ENCODE data around the gene MYH13. TPM values are rescaled to one million over a fixed set of nuclear protein-coding genes. Genes with fewer than 3 reads are reported as not detected.

The MYH13 gene
- total RNA-seq, 3 donors from 2014 or later (not counting 1 experiment from before 2014, with no cell fraction given): not detected

DNA sequence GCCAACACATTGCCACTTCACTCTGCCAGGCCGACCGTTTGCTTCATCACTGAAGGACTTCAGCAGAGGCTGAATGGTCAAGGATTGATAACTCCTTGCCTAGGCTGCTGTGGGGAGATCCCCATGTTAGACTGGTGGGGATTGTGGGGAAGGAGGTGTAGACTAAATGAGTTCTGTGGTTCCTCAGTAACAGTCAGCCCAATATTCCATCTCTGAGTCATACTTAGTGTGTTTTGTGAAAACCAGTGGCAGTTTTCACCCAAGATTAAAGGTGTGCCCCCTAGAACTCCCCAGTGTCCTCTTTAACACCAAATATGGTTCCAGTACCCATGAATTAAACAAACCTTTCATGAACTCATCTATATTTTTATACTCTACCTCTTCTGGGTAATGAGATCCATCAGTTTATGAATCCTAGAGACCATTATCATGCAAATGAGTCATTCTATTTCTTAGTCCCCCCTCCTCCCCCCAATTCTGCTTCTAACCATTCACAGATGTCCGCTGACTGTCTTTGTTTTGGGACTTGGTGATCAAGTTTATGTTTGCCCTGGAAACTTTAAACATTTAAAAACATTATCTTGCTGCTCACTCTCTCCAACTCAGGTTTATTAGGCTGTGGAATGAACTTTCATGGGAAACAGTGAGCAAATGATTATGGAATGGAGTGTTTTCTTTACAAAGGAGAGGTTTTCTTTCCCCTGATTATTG lies 107.6 kb downstream of the MYH13 start:
- Histone ChIP-seq H3K27me3 (ENCODE audit: control insufficient read depth, insufficient read depth, low read length) (no peaks in the 10 kb centered on the region), H3K4me3 (ENCODE audit: low read length) (no peak overlapping the region), H3K27ac (ENCODE audit: low read length) (no peak overlapping the region), H3K36me3 (ENCODE audit: control insufficient read depth, insufficient read depth, low read length) (no peaks in the 10 kb centered on the region), H3K9me3 (ENCODE audit: control insufficient read depth, insufficient read depth, low read length) (no peaks in the 10 kb centered on the region), H3K4me1 (ENCODE audit: control insufficient read depth, insufficient read depth, low read length) (no peaks in the 10 kb centered on the region)
- no peak for ATAC-seq
- Mint-ChIP-seq H3K4me1 (no peaks in the 10 kb centered on the region), H3K4me3 (no peak overlapping the region), H3K36me3 (no peaks in the 10 kb centered on the region), H3K9me3 (no peaks in the 10 kb centered on the region), H3K27me3 (ENCODE audit: low read depth in 2 of 2) (peaks cover 5 to 24% of the 10 kb centered on the region in 2 donors), H3K27ac (no peak overlapping the region)
- intact Hi-C loops (cut with micrococcal nuclease): no loop called here
- no peak for DNase-seq
- WGBS (ENCODE audit: insufficient coverage): 84% methylated on average over 3 of the region's 3 CpGs
- TF ChIP-seq, protein P1, sequence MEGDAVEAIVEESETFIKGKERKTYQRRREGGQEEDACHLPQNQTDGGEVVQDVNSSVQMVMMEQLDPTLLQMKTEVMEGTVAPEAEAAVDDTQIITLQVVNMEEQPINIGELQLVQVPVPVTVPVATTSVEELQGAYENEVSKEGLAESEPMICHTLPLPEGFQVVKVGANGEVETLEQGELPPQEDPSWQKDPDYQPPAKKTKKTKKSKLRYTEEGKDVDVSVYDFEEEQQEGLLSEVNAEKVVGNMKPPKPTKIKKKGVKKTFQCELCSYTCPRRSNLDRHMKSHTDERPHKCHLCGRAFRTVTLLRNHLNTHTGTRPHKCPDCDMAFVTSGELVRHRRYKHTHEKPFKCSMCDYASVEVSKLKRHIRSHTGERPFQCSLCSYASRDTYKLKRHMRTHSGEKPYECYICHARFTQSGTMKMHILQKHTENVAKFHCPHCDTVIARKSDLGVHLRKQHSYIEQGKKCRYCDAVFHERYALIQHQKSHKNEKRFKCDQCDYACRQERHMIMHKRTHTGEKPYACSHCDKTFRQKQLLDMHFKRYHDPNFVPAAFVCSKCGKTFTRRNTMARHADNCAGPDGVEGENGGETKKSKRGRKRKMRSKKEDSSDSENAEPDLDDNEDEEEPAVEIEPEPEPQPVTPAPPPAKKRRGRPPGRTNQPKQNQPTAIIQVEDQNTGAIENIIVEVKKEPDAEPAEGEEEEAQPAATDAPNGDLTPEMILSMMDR (IDR thresholded peaks at IDR 0.05): no peak

- intact Hi-C loops (cut with micrococcal nuclease): no loop called here
- Histone ChIP-seq H3K4me1 (ENCODE audit: control insufficient read depth, insufficient read depth, low read length) (no peaks in the 10 kb centered on the region), H3K36me3 (ENCODE audit: control insufficient read depth, insufficient read depth, low read length) (no peaks in the 10 kb centered on the region), H3K9me3 (ENCODE audit: control insufficient read depth, insufficient read depth, low read length) (no peaks in the 10 kb centered on the region), H3K27me3 (ENCODE audit: control insufficient read depth, insufficient read depth, low read length) (no peaks in the 10 kb centered on the region), H3K4me3 (ENCODE audit: low read length) (no peak overlapping the region), H3K27ac (ENCODE audit: low read length) (no peak overlapping the region)
- WGBS (ENCODE audit: insufficient coverage): no CpG with 5 or more reads among the region's 2 CpGs
- peaks cover 7 to 20% of the 10 kb centered on the region in 2 donors for H3K27me3 Mint-ChIP-seq (ENCODE audit: low read depth in 2 of 2)
- no peak overlapping the region for H3K27ac Mint-ChIP-seq
- H3K9me3 Mint-ChIP-seq: no peaks in the 10 kb centered on the region
- H3K4me3 Mint-ChIP-seq: no peak overlapping the region
- DNase-seq (no peak), ATAC-seq (no peak)
- no peaks in the 10 kb centered on the region for H3K4me1 Mint-ChIP-seq
- TF ChIP-seq, protein P1 (IDR thresholded peaks at IDR 0.05): no peak
- no peaks in the 10 kb centered on the region for H3K36me3 Mint-ChIP-seq
Measured at GRCh38 chr17:10264051-10264450, 108.8 kb downstream of the MYH13 start.

DNA sequence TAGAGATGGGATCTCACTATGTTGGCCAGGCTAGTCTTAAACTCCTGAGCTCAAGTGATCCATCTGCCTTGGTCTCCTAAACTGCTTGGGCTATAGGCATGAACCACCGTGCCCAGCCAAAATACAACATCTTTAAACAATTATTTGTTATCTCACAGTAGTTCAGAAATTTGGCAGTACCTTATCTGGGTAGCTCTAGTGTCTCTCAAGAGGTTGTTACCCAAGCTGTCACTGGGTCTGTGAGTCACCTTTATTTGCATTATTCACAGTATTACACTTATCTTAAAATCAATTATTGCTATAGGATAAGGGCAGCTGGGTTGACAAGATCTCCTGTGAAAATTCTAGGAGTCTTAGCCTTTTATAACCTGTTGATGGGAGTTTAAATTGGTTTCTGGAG lies 110.4 kb downstream of the MYH13 start:
- TF ChIP-seq, protein P1 (IDR thresholded peaks at IDR 0.05): no peak
- ATAC-seq: no peak
- Histone ChIP-seq H3K9me3 (ENCODE audit: control insufficient read depth, insufficient read depth, low read length) (no peaks in the 10 kb centered on the region), H3K36me3 (ENCODE audit: control insufficient read depth, insufficient read depth, low read length) (no peaks in the 10 kb centered on the region), H3K4me3 (ENCODE audit: low read length) (no peak overlapping the region), H3K27ac (ENCODE audit: low read length) (no peak overlapping the region), H3K27me3 (ENCODE audit: control insufficient read depth, insufficient read depth, low read length) (no peaks in the 10 kb centered on the region), H3K4me1 (ENCODE audit: control insufficient read depth, insufficient read depth, low read length) (no peaks in the 10 kb centered on the region)
- no peak for DNase-seq
- peaks cover 18 to 19% of the 10 kb centered on the region in 2 donors for H3K27me3 Mint-ChIP-seq (ENCODE audit: low read depth in 2 of 2)
- H3K36me3 Mint-ChIP-seq: no peaks in the 10 kb centered on the region
- intact Hi-C loops (cut with micrococcal nuclease): no loop called here
- no peak overlapping the region for H3K4me3 Mint-ChIP-seq
- no peak overlapping the region for H3K27ac Mint-ChIP-seq
- H3K9me3 Mint-ChIP-seq: no peaks in the 10 kb centered on the region
- no peaks in the 10 kb centered on the region for H3K4me1 Mint-ChIP-seq
- WGBS (ENCODE audit: insufficient coverage): 90% methylated on average over 1 of the region's 1 CpG

- intact Hi-C loops (cut with micrococcal nuclease): no loop called here
- no peak overlapping the region for H3K4me3 Mint-ChIP-seq
Measured at GRCh38 chr17:10261098-10261497, 111.7 kb downstream of the MYH13 start.

More at GRCh38 chr17:10261098-10261497, 111.7 kb downstream of the MYH13 start:
- H3K9me3 Mint-ChIP-seq: no peaks in the 10 kb centered on the region
- TF ChIP-seq, protein P1 (IDR thresholded peaks at IDR 0.05): no peak
- Histone ChIP-seq H3K4me3 (ENCODE audit: low read length) (no peak overlapping the region), H3K9me3 (ENCODE audit: control insufficient read depth, insufficient read depth, low read length) (no peaks in the 10 kb centered on the region), H3K36me3 (ENCODE audit: control insufficient read depth, insufficient read depth, low read length) (no peaks in the 10 kb centered on the region), H3K27ac (ENCODE audit: low read length) (no peak overlapping the region), H3K4me1 (ENCODE audit: control insufficient read depth, insufficient read depth, low read length) (no peaks in the 10 kb centered on the region), H3K27me3 (ENCODE audit: control insufficient read depth, insufficient read depth, low read length) (no peaks in the 10 kb centered on the region)
- DNase-seq (no peak), ATAC-seq (no peak)
- peaks cover 16 to 22% of the 10 kb centered on the region in 2 donors for H3K27me3 Mint-ChIP-seq (ENCODE audit: low read depth in 2 of 2)
- WGBS (ENCODE audit: insufficient coverage): 90% methylated on average over 3 of the region's 3 CpGs
- H3K36me3 Mint-ChIP-seq: no peaks in the 10 kb centered on the region
- no peak overlapping the region for H3K27ac Mint-ChIP-seq
- H3K4me1 Mint-ChIP-seq: no peaks in the 10 kb centered on the region

Measured in natural killer cell (primary cell).